22Rv1 (cell line): Measurements from ENCODE around the gene TSGA10.

Source experiments
- CTCF ChIP-seq: fragments of 450-650 bp; IDR thresholded peaks from 2 replicates; pipeline ENCODE4 v1.5.1; 2017; ENCODE audit warnings: mild to moderate bottlenecking
- ZFX ChIP-seq: fragments of 450-650 bp; IDR thresholded peaks from 2 replicates; pipeline ENCODE4 v1.6.1; 2017; ENCODE audit warnings: antibody characterized with exemption, borderline replicate concordance

- no peak for TF ChIP-seq CTCF
- no peak for TF ChIP-seq ZFX
Measured at GRCh38 chr2:98985905-98986666, 168.7 kb downstream of the TSGA10 start.
